Measurements from ENCODE around the gene MRGPRG.

Gene MRGPRG

DNA sequence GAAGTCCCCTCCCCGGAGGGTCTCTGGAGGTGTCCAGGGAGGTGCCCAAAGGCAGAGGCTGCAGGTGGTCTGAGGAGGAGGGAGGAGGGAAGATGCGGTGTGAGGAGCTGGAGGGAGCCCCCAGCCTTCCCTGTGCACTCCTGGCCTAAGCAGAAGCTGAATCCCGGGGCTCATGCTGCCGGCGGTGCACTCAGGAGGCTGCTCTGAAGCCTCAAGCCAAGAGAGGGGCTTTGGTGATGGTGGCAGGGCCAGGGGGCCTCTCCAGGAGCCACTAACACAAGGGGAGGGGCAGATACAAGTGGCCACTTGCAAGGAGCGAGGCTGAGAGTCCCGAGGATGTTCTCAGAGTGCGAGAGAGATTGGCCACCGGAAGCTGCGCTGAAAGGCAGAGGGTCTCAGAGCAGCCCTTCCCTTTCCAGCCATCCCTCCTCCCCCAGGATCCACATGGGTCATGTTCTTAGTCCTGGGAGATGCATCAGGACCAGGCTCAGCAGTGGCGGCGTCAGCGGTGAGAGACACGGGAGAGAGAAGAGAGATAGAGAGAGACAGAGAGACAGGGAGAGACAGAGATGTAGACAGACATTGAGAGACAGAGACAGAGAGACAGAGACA is 774 bp upstream of the MRGPRG start:
- H3K4me3 ChIP-seq (ENCODE audit: low read length) = no peak overlapping the region
- no peak for DNase-seq (ENCODE audit: low read depth)
- no peak for TF ChIP-seq CTCF (IDR thresholded peaks at IDR 0.05; ENCODE audit: insufficient read depth, low read depth, low read length, missing control alignments)

- TF ChIP-seq CTCF (IDR thresholded peaks at IDR 0.05; ENCODE audit: insufficient read depth, low read depth, low read length, missing control alignments) = no peak
- no peak for DNase-seq (ENCODE audit: low read depth)
- H3K4me3 ChIP-seq (ENCODE audit: low read length) = no peak overlapping the region
These were observed 663 bp downstream of the MRGPRG start for GRCh38 chr11:3217818-3218482.

DNA sequence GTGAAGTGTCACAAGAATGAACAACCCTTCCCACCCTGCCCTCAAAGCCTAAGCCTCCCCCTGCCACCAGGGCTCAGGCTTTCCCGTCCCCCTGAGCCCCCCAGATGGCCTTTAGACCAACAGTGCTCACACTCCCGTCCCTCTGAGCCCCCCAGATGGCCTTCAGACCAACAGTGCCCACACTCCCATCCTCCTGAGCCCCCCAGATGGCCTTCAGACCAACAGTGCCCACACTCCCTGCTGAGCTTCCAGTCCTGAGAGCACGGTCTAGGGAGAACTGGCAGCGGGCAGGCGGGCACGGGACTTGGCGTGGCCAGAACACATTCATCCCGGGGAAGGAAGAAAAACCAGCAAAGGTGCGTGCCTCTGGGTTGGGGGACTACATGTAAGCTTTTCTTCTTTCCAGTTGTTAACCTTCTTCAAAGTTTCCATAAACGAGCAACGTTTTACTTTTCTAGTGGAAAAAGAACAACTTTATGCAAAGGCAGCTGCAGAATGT is 2.5 kb downstream of the MRGPRG start:
- no peak for DNase-seq (ENCODE audit: low read depth)
- no peak for TF ChIP-seq CTCF (IDR thresholded peaks at IDR 0.05; ENCODE audit: insufficient read depth, low read depth, low read length, missing control alignments)
- no peak overlapping the region for H3K4me3 ChIP-seq (ENCODE audit: low read length)

- H3K4me3 ChIP-seq (ENCODE audit: low read length) = no peak overlapping the region
- no peak for TF ChIP-seq CTCF (IDR thresholded peaks at IDR 0.05; ENCODE audit: insufficient read depth, low read depth, low read length, missing control alignments)
- DNase-seq (ENCODE audit: low read depth) = no peak
These were observed 3.1 kb downstream of the MRGPRG start for GRCh38 chr11:3215346-3216026.

GRCh38 chr11:3214420-3214699 is 4.3 kb downstream of the MRGPRG start:
- no peak overlapping the region for H3K4me3 ChIP-seq (ENCODE audit: low read length)
- no peak for DNase-seq (ENCODE audit: low read depth)
- no peak for TF ChIP-seq CTCF (IDR thresholded peaks at IDR 0.05; ENCODE audit: insufficient read depth, low read depth, low read length, missing control alignments)

GRCh38 chr11:3213659-3214419 is 4.8 kb downstream of the MRGPRG start:
- H3K4me3 ChIP-seq (ENCODE audit: low read length) = no peak overlapping the region
- TF ChIP-seq CTCF (IDR thresholded peaks at IDR 0.05; ENCODE audit: insufficient read depth, low read depth, low read length, missing control alignments) = no peak
- no peak for DNase-seq (ENCODE audit: low read depth)

Measured in epithelial cell of esophagus (primary cell).